ENCODE data around the gene STON2. TPM values are rescaled to one million over a fixed set of nuclear protein-coding genes. Genes with fewer than 3 reads are reported as not detected.

The STON2 gene
- total and polyA plus RNA-seq, 2 of the 8 experiments (the other 6 are each of a cell fraction or from before 2014, with no cell fraction given): 8.9 to 50.0 TPM

DNA sequence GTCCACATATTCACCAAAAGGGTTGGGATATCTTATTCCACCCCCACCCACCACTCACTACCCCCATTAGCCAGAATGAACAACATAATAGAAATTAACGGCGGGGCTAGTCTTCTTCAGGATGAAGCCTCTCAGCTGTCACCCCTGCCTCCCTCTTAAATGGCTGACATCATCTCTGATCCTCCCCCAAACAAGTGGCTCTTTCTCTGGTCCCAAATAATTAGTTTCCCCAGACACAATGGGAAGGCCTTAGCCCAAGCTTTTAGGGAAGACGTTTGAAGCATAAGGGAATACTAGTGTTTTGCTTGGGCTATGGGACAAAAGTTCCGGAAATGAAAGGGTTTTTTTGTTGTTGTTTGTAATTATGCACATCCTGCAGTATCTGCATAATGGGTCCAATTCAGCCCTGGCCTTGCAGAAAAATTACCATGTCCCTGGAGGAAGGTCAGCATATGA lies 13.8 kb downstream of the STON2 start:
- H4K5ac ChIP-seq (ENCODE audit: insufficient read length, low read depth, low read length): no peak overlapping the region
- H3K4me1 ChIP-seq (replicated peaks in 1 of 4; ENCODE audit: control insufficient read depth in 3 of 4, insufficient read depth in 4 of 4, low read length in 3 of 4): peaks cover 0 to 9% (median 2%) of the 10 kb centered on the region in 4 experiments; a peak in 3 of 7 replicates
- H3K4ac ChIP-seq (replicated peaks; ENCODE audit: insufficient read length, low read depth, low read length): no peak overlapping the region
- no peak overlapping the region; the same call in 1 of the 2 replicates for H2BK5ac ChIP-seq (ENCODE audit: low read depth, low read length)
- H2AK5ac ChIP-seq (ENCODE audit: low read depth, low read length): no peak overlapping the region
- H4K8ac ChIP-seq (ENCODE audit: extremely low read depth, insufficient read depth, low read length): no peak overlapping the region
- H3K4me3 ChIP-seq (ENCODE audit: extremely low read depth in 1 of 4, insufficient read depth in 2 of 4, low read depth in 3 of 4, low read length in 4 of 4): no peak overlapping the region
- H2BK15ac ChIP-seq (ENCODE audit: low read length): no peak overlapping the region
- H2BK12ac ChIP-seq (ENCODE audit: low read depth, low read length): no peak overlapping the region
- no peaks in the 10 kb centered on the region for H4K20me1 ChIP-seq (replicated peaks in 1 of 2; ENCODE audit: control insufficient read depth in 1 of 2, insufficient read depth in 2 of 2, low read length in 2 of 2)
- no peaks in the 10 kb centered on the region for H3K79me1 ChIP-seq (ENCODE audit: low read depth, low read length)
- H3K14ac ChIP-seq (ENCODE audit: insufficient read length): no peak overlapping the region
- FAIRE-seq (no peak), DNase-seq (ENCODE audit: low read depth in 1 of 2, low spot score in 2 of 2) (no peak)
- ChIA-PET POLR2A (ENCODE audit: partially characterized antibody) (interaction anchor here (0.8 kb wide), 1 partner anchor 165 kb away, joined by 3 read pairs; the partner anchor contains the start of gene GTF2A1), CTCF (ENCODE audit: partially characterized antibody) (interaction anchor here (0.8 to 1.6 kb wide), 3 partner anchors 67 to 117 kb away, joined by 3 to 4 read pairs (median 3); no protein-coding TSS in a partner anchor)
- 62% methylated on average over 4 of the region's 4 CpGs; no CpG with 5 or more reads in 1 of the 2 experiments for WGBS, 2 experiments (ENCODE audit: extremely low coverage in 1 of 2, insufficient coverage in 1 of 2, insufficient read length in 1 of 2, insufficient replicate concordance in 2 of 2, low coverage in 1 of 2, low lambda C conversion rate in 2 of 2, missing lambda C conversion rate in 1 of 2)
- no peak overlapping the region for H3K56ac ChIP-seq (replicated peaks; ENCODE audit: insufficient read length, low read depth, low read length)
- H3K9me3 ChIP-seq (ENCODE audit: insufficient read depth in 2 of 2, low read depth in 1 of 2, low read length in 1 of 2): no peaks in the 10 kb centered on the region
- no peak overlapping the region for H2BK20ac ChIP-seq (ENCODE audit: low read length)
- H3K27me3 ChIP-seq (replicated peaks in 1 of 4; ENCODE audit: control insufficient read depth in 3 of 4, extremely low read depth in 1 of 4, insufficient read depth in 3 of 4, low read length in 3 of 4): no peaks in the 10 kb centered on the region
- no peak overlapping the region for H3K18ac ChIP-seq (ENCODE audit: extremely low read depth, low read length)
- H3K9ac ChIP-seq (replicated peaks in 1 of 4; ENCODE audit: extremely low read depth in 1 of 4, low read depth in 3 of 4, low read length in 3 of 4): no peak overlapping the region
- H2AFZ ChIP-seq (ENCODE audit: low read length): no peak overlapping the region
- no peak overlapping the region for H3K27ac ChIP-seq (ENCODE audit: low read depth, low read length)
- no peaks in the 10 kb centered on the region for H3K79me2 ChIP-seq (ENCODE audit: control insufficient read depth in 1 of 2, insufficient read depth in 2 of 2, low read length in 2 of 2)
- no peaks in the 10 kb centered on the region for H3K23me2 ChIP-seq (ENCODE audit: low read depth, low read length)
- H3K4me2 ChIP-seq (ENCODE audit: insufficient read depth in 1 of 2, low read depth in 2 of 2, low read length in 2 of 2): 0 out of 4 replicates have a peak overlapping the region, but pooled peaks of 1 of the 2 experiments have one; percentile 1
- H3K36me3 ChIP-seq (ENCODE audit: control insufficient read depth in 2 of 4, insufficient read depth in 4 of 4, low read length in 3 of 4): 0 out of 8 replicates have a peak, but pooled peaks cover 0 to 4% (median 0%) of the 10 kb centered on the region in 4 experiments
- H3K23ac ChIP-seq (ENCODE audit: insufficient read length): no peak overlapping the region
- H4K91ac ChIP-seq (replicated peaks; ENCODE audit: insufficient read length, low read length): no peak overlapping the region
- H2BK120ac ChIP-seq (replicated peaks; ENCODE audit: low read depth, low read length): no peak overlapping the region
- TF ChIP-seq BCL11A (IDR thresholded peaks at IDR 0.05; ENCODE audit: low read depth in 2 of 2, low read length in 2 of 2): no peak
- no peak for TF ChIP-seq JUND (IDR thresholded peaks at IDR 0.05; ENCODE audit: low read length)
- TF ChIP-seq SP4 (IDR thresholded peaks at IDR 0.05; ENCODE audit: low read length): no peak
- TF ChIP-seq ATF3 (IDR thresholded peaks at IDR 0.05; ENCODE audit: insufficient read depth, low read depth, low read length): no peak
- TF ChIP-seq MAFK (IDR thresholded peaks at IDR 0.05; ENCODE audit: low read depth, low read length): no peak
- no peak for TF ChIP-seq TEAD4 (IDR thresholded peaks at IDR 0.05; ENCODE audit: low read depth, low read length)
- TF ChIP-seq SAP30 (IDR thresholded peaks at IDR 0.05; ENCODE audit: insufficient read depth, insufficient replicate concordance, low read length): no peak
- TF ChIP-seq, protein P1, sequence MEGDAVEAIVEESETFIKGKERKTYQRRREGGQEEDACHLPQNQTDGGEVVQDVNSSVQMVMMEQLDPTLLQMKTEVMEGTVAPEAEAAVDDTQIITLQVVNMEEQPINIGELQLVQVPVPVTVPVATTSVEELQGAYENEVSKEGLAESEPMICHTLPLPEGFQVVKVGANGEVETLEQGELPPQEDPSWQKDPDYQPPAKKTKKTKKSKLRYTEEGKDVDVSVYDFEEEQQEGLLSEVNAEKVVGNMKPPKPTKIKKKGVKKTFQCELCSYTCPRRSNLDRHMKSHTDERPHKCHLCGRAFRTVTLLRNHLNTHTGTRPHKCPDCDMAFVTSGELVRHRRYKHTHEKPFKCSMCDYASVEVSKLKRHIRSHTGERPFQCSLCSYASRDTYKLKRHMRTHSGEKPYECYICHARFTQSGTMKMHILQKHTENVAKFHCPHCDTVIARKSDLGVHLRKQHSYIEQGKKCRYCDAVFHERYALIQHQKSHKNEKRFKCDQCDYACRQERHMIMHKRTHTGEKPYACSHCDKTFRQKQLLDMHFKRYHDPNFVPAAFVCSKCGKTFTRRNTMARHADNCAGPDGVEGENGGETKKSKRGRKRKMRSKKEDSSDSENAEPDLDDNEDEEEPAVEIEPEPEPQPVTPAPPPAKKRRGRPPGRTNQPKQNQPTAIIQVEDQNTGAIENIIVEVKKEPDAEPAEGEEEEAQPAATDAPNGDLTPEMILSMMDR (IDR thresholded peaks at IDR 0.05; ENCODE audit: control extremely low read depth in 1 of 3, insufficient read depth in 1 of 3, low read depth in 1 of 3, low read length in 3 of 3): no peak
- no peak for TF ChIP-seq BACH1 (IDR thresholded peaks at IDR 0.05; ENCODE audit: low read length)
- no peak for TF ChIP-seq SP2 (IDR thresholded peaks at IDR 0.05; ENCODE audit: low read length)
- TF ChIP-seq CHD1 (IDR thresholded peaks at IDR 0.05; ENCODE audit: low read depth, low read length): no peak

All from H1 (cell line).